ENCODE results near the gene TCEANC. TPM values are rescaled to one million over a fixed set of nuclear protein-coding genes. Genes with fewer than 3 reads are reported as not detected.

The TCEANC gene
- total RNA-seq, 2 donors from 2014 or later: 1.8 to 3.6 TPM

GRCh38 chrX:13703589-13703988 is 50.6 kb downstream of the TCEANC start:
- Histone ChIP-seq H3K9me3 (ENCODE audit: control insufficient read depth, low read length) (no peaks in the 10 kb centered on the region), H3K27ac (ENCODE audit: low read depth, low read length) (no peak overlapping the region), H3K4me1 (ENCODE audit: control insufficient read depth, insufficient read depth, low read length) (no peaks in the 10 kb centered on the region), H3K27me3 (ENCODE audit: control insufficient read depth, insufficient read depth, low read length, poor library complexity, severe bottlenecking) (no peaks in the 10 kb centered on the region), H3K4me3 (ENCODE audit: low read length) (no peak overlapping the region), H3K36me3 (ENCODE audit: control insufficient read depth, insufficient read depth, low read length) (peaks cover 4% of the 10 kb centered on the region), H3K9ac (ENCODE audit: extremely low read depth, low read length, poor library complexity, severe bottlenecking) (no peak overlapping the region)
- Mint-ChIP-seq H3K4me3 (no peak overlapping the region), H3K9me3 (peaks cover 40% of the 10 kb centered on the region), H3K27ac (no peak overlapping the region), H3K4me1 (peaks cover 3% of the 10 kb centered on the region), H3K27me3 (ENCODE audit: insufficient read depth) (no peaks in the 10 kb centered on the region), H3K36me3 (ENCODE audit: low read depth) (peaks cover 5% of the 10 kb centered on the region)
- DNase-seq: no peak
- 94% methylated on average over 3 of the region's 3 CpGs; no CpG with 5 or more reads in 1 of the 2 experiments for WGBS, 2 experiments (ENCODE audit: insufficient coverage in 1 of 2, insufficient read length in 1 of 2)
- TF ChIP-seq, protein P1, sequence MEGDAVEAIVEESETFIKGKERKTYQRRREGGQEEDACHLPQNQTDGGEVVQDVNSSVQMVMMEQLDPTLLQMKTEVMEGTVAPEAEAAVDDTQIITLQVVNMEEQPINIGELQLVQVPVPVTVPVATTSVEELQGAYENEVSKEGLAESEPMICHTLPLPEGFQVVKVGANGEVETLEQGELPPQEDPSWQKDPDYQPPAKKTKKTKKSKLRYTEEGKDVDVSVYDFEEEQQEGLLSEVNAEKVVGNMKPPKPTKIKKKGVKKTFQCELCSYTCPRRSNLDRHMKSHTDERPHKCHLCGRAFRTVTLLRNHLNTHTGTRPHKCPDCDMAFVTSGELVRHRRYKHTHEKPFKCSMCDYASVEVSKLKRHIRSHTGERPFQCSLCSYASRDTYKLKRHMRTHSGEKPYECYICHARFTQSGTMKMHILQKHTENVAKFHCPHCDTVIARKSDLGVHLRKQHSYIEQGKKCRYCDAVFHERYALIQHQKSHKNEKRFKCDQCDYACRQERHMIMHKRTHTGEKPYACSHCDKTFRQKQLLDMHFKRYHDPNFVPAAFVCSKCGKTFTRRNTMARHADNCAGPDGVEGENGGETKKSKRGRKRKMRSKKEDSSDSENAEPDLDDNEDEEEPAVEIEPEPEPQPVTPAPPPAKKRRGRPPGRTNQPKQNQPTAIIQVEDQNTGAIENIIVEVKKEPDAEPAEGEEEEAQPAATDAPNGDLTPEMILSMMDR (conservative IDR thresholded peaks at IDR 0.05): no peak

DNA sequence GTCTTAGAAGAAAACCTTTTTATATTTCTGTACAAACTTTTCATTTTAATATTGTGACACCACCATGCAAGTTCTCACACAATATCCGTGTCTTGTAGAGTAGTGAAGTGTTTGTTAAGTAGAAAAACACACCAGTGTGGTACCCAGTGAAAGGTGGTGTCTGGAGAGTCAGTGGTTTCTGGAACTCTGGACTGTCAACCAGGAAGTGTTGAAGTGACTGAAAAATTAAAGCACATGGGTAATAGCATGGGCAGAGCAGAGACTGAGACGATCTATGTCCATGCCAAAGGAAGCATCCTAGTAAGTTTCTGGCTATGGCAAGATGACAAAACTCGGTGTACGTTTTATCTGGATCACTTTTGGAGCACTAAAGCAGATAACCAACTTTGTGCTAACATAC is 58.2 kb downstream of the TCEANC start:
- Mint-ChIP-seq H3K4me1 (no peaks in the 10 kb centered on the region), H3K27ac (no peak overlapping the region), H3K9me3 (peaks cover 38% of the 10 kb centered on the region), H3K4me3 (no peak overlapping the region), H3K36me3 (ENCODE audit: low read depth) (peaks cover 31% of the 10 kb centered on the region), H3K27me3 (ENCODE audit: insufficient read depth) (no peaks in the 10 kb centered on the region)
- Histone ChIP-seq H3K4me3 (ENCODE audit: low read length) (no peak overlapping the region), H3K27me3 (ENCODE audit: control insufficient read depth, insufficient read depth, low read length, poor library complexity, severe bottlenecking) (no peaks in the 10 kb centered on the region), H3K4me1 (ENCODE audit: control insufficient read depth, insufficient read depth, low read length) (no peaks in the 10 kb centered on the region), H3K36me3 (ENCODE audit: control insufficient read depth, insufficient read depth, low read length) (peaks cover 31% of the 10 kb centered on the region), H3K9ac (ENCODE audit: extremely low read depth, low read length, poor library complexity, severe bottlenecking) (no peak overlapping the region), H3K9me3 (ENCODE audit: control insufficient read depth, low read length) (no peaks in the 10 kb centered on the region), H3K27ac (ENCODE audit: low read depth, low read length) (no peak overlapping the region)
- no peak for DNase-seq
- WGBS, 2 experiments (ENCODE audit: insufficient coverage in 1 of 2, insufficient read length in 1 of 2): 98% methylated on average over 3 of the region's 4 CpGs; no CpG with 5 or more reads in 1 of the 2 experiments
- TF ChIP-seq, protein P1 (conservative IDR thresholded peaks at IDR 0.05): no peak

Other genes with a start within 250 kb of the TCEANC start
- gene EGFL6, start 83.5 kb upstream of the TCEANC start, total RNA-seq: not detected
- gene RAB9A, start 36.0 kb downstream of the TCEANC start, total RNA-seq: 10 to 100 TPM; 22.3 to 28.0 TPM
- 10 to 100 TPM; 12.8 to 14.7 TPM for gene TRAPPC2, start 81.5 kb downstream of the TCEANC start, total RNA-seq
- gene OFD1, start 81.6 kb downstream of the TCEANC start, total RNA-seq: 10 to 100 TPM; 25.9 to 29.7 TPM
- gene GPM6B, start 164.0 kb downstream of the TCEANC start, total RNA-seq: 10 to 100 TPM; 26.2 to 61.1 TPM

Measured in endodermal cell (in vitro differentiated cells).